Thoracic aorta (tissue), 2 donors: ENCODE measurements around the gene COP1. TPM values are rescaled to one million over a fixed set of nuclear protein-coding genes. Genes with fewer than 3 reads are reported as not detected.
"Not testable (repeated sequence)": the region's sequence is repeated elsewhere in the genome, so short reads cannot be mapped to it uniquely, and the experiment has no call there.

ENCODE experiments used
- ATAC-seq: fragments of 150-250 bp; one replicate; pipeline ENCODE4 v1.8.0; 2017; ENCODE audit warnings: low read depth; ENCODE audit not compliant: insufficient number of reproducible peaks, low FRiP score
- DNase-seq: peaks from one replicate; pipeline ENCODE4 v3.0.0-alpha.2; 2020; ENCODE audit warnings: low spot score
- H3K27ac ChIP-seq, 2 donors: fragments of 200-600 bp; sonication (generic); 1 replicate in 1 of 2; 2 replicates in 1 of 2; pipeline ENCODE4 v1.5.1; 2016; ENCODE audit warnings: mild to moderate bottlenecking in 2 of 2, moderate library complexity in 2 of 2
- H3K27me3 ChIP-seq: fragments of 200-600 bp; sonication (generic); replicated peaks from 2 replicates; pipeline ENCODE4 v1.6.0; 2016; ENCODE audit warnings: mild to moderate bottlenecking; ENCODE audit not compliant: insufficient read depth
- H3K36me3 ChIP-seq: fragments of 200-600 bp; sonication (generic); one replicate; pipeline ENCODE4 v1.5.1; 2016
- H3K4me1 ChIP-seq, 2 donors: fragments of 200-600 bp; sonication (generic); 1 replicate in 1 of 2; 2 replicates in 1 of 2; pipeline versions ENCODE4 v1.5.1 to v1.6.0; 2016; ENCODE audit warnings: low read depth in 2 of 2, mild to moderate bottlenecking in 1 of 2; ENCODE audit not compliant: control insufficient read depth in 1 of 2
- H3K4me3 ChIP-seq: fragments of 200-600 bp; sonication (generic); 2 replicates; pipeline ENCODE4 v1.5.1; 2016; ENCODE audit warnings: mild to moderate bottlenecking
- H3K9me3 ChIP-seq: fragments of 200-600 bp; sonication (generic); 2 replicates; pipeline ENCODE4 v1.5.1; 2016
- CTCF ChIP-seq: fragments of 200-600 bp; sonication (generic); IDR thresholded peaks from one replicate; pipeline ENCODE4 v1.5.1; 2019; ENCODE audit warnings: antibody characterized with exemption
- total RNA-seq, 2 donors: library from RNA; depleted of rRNA; stranded (reverse); fragments of >200 nt; gene quantifications; one replicate each; pipeline versions ENCODE4 v1.1.0 to v1.2.3, GENCODE V29; 2016

Gene COP1
- total RNA-seq, 2 donors from 2014 or later = 62.2 to 68.6 TPM

- TF ChIP-seq CTCF = no peak
- Histone ChIP-seq H3K9me3 (no peaks in the 10 kb centered on the region), H3K4me1 (peaks cover 0 to 7% of the 10 kb centered on the region in 2 donors), H3K27me3 (no peaks in the 10 kb centered on the region), H3K4me3 (no peak overlapping the region), H3K36me3 (peaks cover 2% of the 10 kb centered on the region), H3K27ac (no peak overlapping the region)
- DNase-seq = no peak
- no peak for ATAC-seq
Measured at GRCh38 chr1:176029609-176030008, 177.5 kb downstream of the COP1 start.

- H3K4me1 ChIP-seq = peaks cover 0 to 7% of the 10 kb centered on the region in 2 donors
- H3K27ac ChIP-seq = no peak overlapping the region
- peaks cover 2% of the 10 kb centered on the region for H3K36me3 ChIP-seq
- H3K4me3 ChIP-seq = no peak overlapping the region
- no peaks in the 10 kb centered on the region for H3K9me3 ChIP-seq
- DNase-seq (no peak), ATAC-seq (no peak)
- TF ChIP-seq CTCF = no peak
- H3K27me3 ChIP-seq = no peaks in the 10 kb centered on the region
Measured at GRCh38 chr1:176029155-176029554, 177.9 kb downstream of the COP1 start.

GRCh38 chr1:176027934-176028333 lies 179.2 kb downstream of the COP1 start:
- H3K36me3 ChIP-seq, H3K27ac ChIP-seq, ATAC-seq, H3K4me3 ChIP-seq, H3K27me3 ChIP-seq, H3K4me1 ChIP-seq, H3K9me3 ChIP-seq, DNase-seq: not testable (repeated sequence)

- H3K9me3 ChIP-seq = no peaks in the 10 kb centered on the region
- no peak overlapping the region for H3K4me3 ChIP-seq
- no peak overlapping the region for H3K27ac ChIP-seq
- ATAC-seq = no peak
- no peaks in the 10 kb centered on the region for H3K36me3 ChIP-seq
- no peak for TF ChIP-seq CTCF
- DNase-seq = no peak
- H3K27me3 ChIP-seq = no peaks in the 10 kb centered on the region
- H3K4me1 ChIP-seq = no peaks in the 10 kb centered on the region
Measured at GRCh38 chr1:176022574-176022973, 184.5 kb downstream of the COP1 start.

- ATAC-seq (no peak), DNase-seq (no peak)
- Histone ChIP-seq H3K4me3 (no peak overlapping the region), H3K9me3 (no peaks in the 10 kb centered on the region), H3K36me3 (no peaks in the 10 kb centered on the region), H3K27ac (no peak overlapping the region), H3K4me1 (no peaks in the 10 kb centered on the region), H3K27me3 (no peaks in the 10 kb centered on the region)
- no peak for TF ChIP-seq CTCF
Measured at GRCh38 chr1:176017722-176018121, 189.4 kb downstream of the COP1 start.

GRCh38 chr1:176009951-176010350 lies 197.1 kb downstream of the COP1 start:
- ATAC-seq (no peak), DNase-seq (no peak)
- Histone ChIP-seq H3K9me3 (no peaks in the 10 kb centered on the region), H3K27me3 (no peaks in the 10 kb centered on the region), H3K36me3 (peaks cover 5% of the 10 kb centered on the region), H3K4me3 (no peak overlapping the region), H3K27ac (no peak overlapping the region), H3K4me1 (no peaks in the 10 kb centered on the region)
- no peak for TF ChIP-seq CTCF

GRCh38 chr1:176007756-176008389 lies 199.2 kb downstream of the COP1 start:
- not testable (repeated sequence) for H3K4me3 ChIP-seq, DNase-seq, H3K36me3 ChIP-seq, H3K9me3 ChIP-seq, H3K27ac ChIP-seq, H3K4me1 ChIP-seq, ATAC-seq, H3K27me3 ChIP-seq

- not testable (repeated sequence) for H3K27ac ChIP-seq, H3K9me3 ChIP-seq, DNase-seq, H3K4me3 ChIP-seq, ATAC-seq, H3K4me1 ChIP-seq, H3K27me3 ChIP-seq, H3K36me3 ChIP-seq
Measured at GRCh38 chr1:175994660-175995059, 212.4 kb downstream of the COP1 start.
